Measurements from ENCODE around the gene ERP27.

The ERP27 gene

DNA sequence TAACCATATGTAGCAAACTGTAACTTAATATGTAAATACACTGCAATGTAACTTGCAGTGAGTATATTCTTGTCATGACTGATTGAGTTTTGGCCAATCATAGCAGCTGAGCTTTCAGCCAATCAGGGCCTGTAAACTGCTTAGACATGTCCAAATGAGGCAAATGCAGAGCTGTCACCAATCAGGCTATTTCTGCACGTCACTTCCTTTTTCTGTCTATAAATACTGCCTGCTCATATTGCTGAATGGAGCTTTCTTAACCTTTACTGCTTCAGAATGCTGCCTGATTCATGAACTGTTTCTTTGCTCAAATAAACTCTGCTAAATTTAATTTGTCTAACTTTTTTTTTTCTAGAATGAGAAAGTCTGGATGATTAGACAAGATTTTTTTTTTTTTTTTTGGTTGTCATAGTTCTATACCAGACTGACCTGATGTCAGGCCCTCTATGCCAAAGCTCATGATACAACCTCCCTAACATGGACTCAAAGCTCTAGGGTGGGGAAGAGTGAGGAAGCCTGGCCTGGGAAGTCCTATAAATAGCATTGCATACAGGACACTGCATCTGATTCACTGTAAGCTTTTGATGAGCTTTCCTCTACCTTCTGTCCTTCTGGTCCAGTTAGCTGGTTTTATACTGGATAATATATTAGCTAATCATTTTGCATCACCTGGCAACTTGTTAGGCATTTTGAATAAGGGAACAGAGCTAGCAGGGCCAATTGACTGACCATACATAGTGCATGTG lies 64.7 kb downstream of the ERP27 start:
- H3K27me3 ChIP-seq (ENCODE audit: insufficient read depth, low read length): no peaks in the 10 kb centered on the region
- no CpG with 5 or more reads among the region's 1 CpG for WGBS (ENCODE audit: extremely low coverage, insufficient coverage, insufficient read length)
- H3K18ac ChIP-seq (ENCODE audit: low read length): no peak overlapping the region
- H2AFZ ChIP-seq (ENCODE audit: insufficient read depth, low read length, poor library complexity): no peak overlapping the region
- H3K79me2 ChIP-seq (ENCODE audit: control insufficient read depth, insufficient read depth, low read length, poor library complexity): no peaks in the 10 kb centered on the region
- H3K27ac ChIP-seq (ENCODE audit: low read depth, low read length): no peak overlapping the region
- H3K9ac ChIP-seq (ENCODE audit: low read length): no peak overlapping the region
- H3K23ac ChIP-seq (ENCODE audit: low read length): no peak overlapping the region
- no peak overlapping the region for H4K12ac ChIP-seq (ENCODE audit: low read depth, low read length)
- no peak overlapping the region for H2AK5ac ChIP-seq (ENCODE audit: low read length)
- H3K4me1 ChIP-seq (ENCODE audit: control insufficient read depth in 1 of 2, insufficient read depth in 2 of 2, low read length in 2 of 2): peaks cover 6 to 9% of the 10 kb centered on the region in 2 experiments
- no peak overlapping the region for H3K4me2 ChIP-seq (ENCODE audit: low read length)
- no peak overlapping the region for H2BK12ac ChIP-seq (ENCODE audit: low read length)
- H2BK120ac ChIP-seq (ENCODE audit: insufficient read depth, low read length, poor library complexity): no peak overlapping the region
- H2BK5ac ChIP-seq (ENCODE audit: low read depth, low read length, poor library complexity): no peak overlapping the region
- H3K79me1 ChIP-seq (ENCODE audit: low read length): peaks cover 4% of the 10 kb centered on the region
- peaks cover 0 to 2% of the 10 kb centered on the region in 2 experiments for H3K36me3 ChIP-seq (ENCODE audit: control insufficient read depth in 1 of 2, insufficient read depth in 2 of 2, low read length in 2 of 2)
- H4K91ac ChIP-seq (ENCODE audit: low read depth, low read length): no peak overlapping the region
- no peak overlapping the region for H3K14ac ChIP-seq (ENCODE audit: low read length)
- H3K4me3 ChIP-seq (ENCODE audit: low read depth, low read length): no peak overlapping the region
- H3K9me3 ChIP-seq (ENCODE audit: insufficient read depth, low read depth, low read length): no peaks in the 10 kb centered on the region
- no peak for DNase-seq
- H3K4ac ChIP-seq (ENCODE audit: low read depth, low read length): no peak overlapping the region
- H4K8ac ChIP-seq (ENCODE audit: low read depth, low read length): no peak overlapping the region

DNA sequence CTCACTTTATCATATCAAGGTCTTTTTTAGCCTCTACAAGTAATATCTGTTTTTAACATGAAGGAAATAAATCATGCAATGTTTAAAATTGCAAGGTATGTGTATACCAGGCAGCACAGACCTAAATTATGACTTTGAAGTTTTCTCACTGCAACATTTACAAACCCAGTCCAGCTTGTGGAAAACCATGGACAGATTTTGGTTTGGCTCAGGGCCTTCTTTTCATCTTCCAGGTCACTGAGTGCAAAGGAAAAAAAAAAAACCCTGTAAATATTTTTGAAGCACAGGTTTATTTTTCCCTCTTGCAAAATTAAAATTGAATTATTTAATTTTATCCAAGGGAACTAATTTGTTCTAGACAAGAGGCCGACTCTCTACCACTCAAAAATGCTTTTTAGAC lies 66.5 kb downstream of the ERP27 start:
- Histone ChIP-seq H3K4me3 (ENCODE audit: low read depth, low read length) (no peak overlapping the region), H3K14ac (ENCODE audit: low read length) (no peak overlapping the region), H2AFZ (ENCODE audit: insufficient read depth, low read length, poor library complexity) (no peak overlapping the region), H4K91ac (ENCODE audit: low read depth, low read length) (no peak overlapping the region), H3K18ac (ENCODE audit: low read length) (no peak overlapping the region), H2AK5ac (ENCODE audit: low read length) (no peak overlapping the region), H3K79me2 (ENCODE audit: control insufficient read depth, insufficient read depth, low read length, poor library complexity) (no peaks in the 10 kb centered on the region), H4K8ac (ENCODE audit: low read depth, low read length) (no peak overlapping the region), H3K9me3 (ENCODE audit: insufficient read depth, low read depth, low read length) (peaks cover 6% of the 10 kb centered on the region), H3K23ac (ENCODE audit: low read length) (no peak overlapping the region), H3K4ac (ENCODE audit: low read depth, low read length) (no peak overlapping the region), H2BK120ac (ENCODE audit: insufficient read depth, low read length, poor library complexity) (no peak overlapping the region), H3K36me3 (ENCODE audit: control insufficient read depth in 1 of 2, insufficient read depth in 2 of 2, low read length in 2 of 2) (peaks cover 0 to 5% of the 10 kb centered on the region in 2 experiments), H3K27ac (ENCODE audit: low read depth, low read length) (no peak overlapping the region), H3K9ac (ENCODE audit: low read length) (no peak overlapping the region), H4K12ac (ENCODE audit: low read depth, low read length) (no peak overlapping the region), H3K79me1 (ENCODE audit: low read length) (peaks cover 5% of the 10 kb centered on the region), H3K4me2 (ENCODE audit: low read length) (no peak overlapping the region), H2BK12ac (ENCODE audit: low read length) (no peak overlapping the region), H2BK5ac (ENCODE audit: low read depth, low read length, poor library complexity) (no peak overlapping the region), H3K27me3 (ENCODE audit: insufficient read depth, low read length) (no peaks in the 10 kb centered on the region), H3K4me1 (ENCODE audit: control insufficient read depth in 1 of 2, insufficient read depth in 2 of 2, low read length in 2 of 2) (peaks cover 6 to 11% of the 10 kb centered on the region in 2 experiments)
- no peak for DNase-seq
- no CpG with 5 or more reads among the region's 1 CpG for WGBS (ENCODE audit: extremely low coverage, insufficient coverage, insufficient read length)

DNA sequence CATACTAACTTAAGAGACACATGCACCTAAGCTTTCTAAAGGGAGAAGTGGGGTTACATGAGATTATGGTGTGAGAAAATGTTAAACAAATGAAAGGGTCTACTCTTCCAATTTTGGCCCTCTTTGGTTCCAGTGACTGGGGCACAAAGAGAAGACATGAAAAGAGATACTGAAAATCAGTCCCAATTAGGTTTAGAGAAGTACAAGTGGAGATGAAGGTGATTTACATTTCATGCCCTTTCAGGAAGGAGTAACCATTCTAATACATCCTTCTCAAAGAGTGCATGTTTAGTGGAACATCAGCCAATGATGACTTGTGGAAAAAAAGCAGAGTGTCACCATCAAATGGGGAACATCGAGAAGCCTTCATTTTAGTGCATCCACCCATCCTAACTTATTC lies 67.1 kb downstream of the ERP27 start:
- Histone ChIP-seq H4K91ac (ENCODE audit: low read depth, low read length) (no peak overlapping the region), H2AFZ (ENCODE audit: insufficient read depth, low read length, poor library complexity) (no peak overlapping the region), H3K27ac (ENCODE audit: low read depth, low read length) (no peak overlapping the region), H2BK5ac (ENCODE audit: low read depth, low read length, poor library complexity) (no peak overlapping the region), H3K4ac (ENCODE audit: low read depth, low read length) (no peak overlapping the region), H3K79me1 (ENCODE audit: low read length) (peaks cover 5% of the 10 kb centered on the region), H3K4me3 (ENCODE audit: low read depth, low read length) (no peak overlapping the region), H3K27me3 (ENCODE audit: insufficient read depth, low read length) (no peaks in the 10 kb centered on the region), H2BK12ac (ENCODE audit: low read length) (no peak overlapping the region), H4K8ac (ENCODE audit: low read depth, low read length) (no peak overlapping the region), H3K36me3 (ENCODE audit: control insufficient read depth in 1 of 2, insufficient read depth in 2 of 2, low read length in 2 of 2) (peaks cover 0 to 6% of the 10 kb centered on the region in 2 experiments), H3K4me2 (ENCODE audit: low read length) (no peak overlapping the region), H2AK5ac (ENCODE audit: low read length) (no peak overlapping the region), H3K4me1 (ENCODE audit: control insufficient read depth in 1 of 2, insufficient read depth in 2 of 2, low read length in 2 of 2) (peaks cover 6 to 11% of the 10 kb centered on the region in 2 experiments), H3K23ac (ENCODE audit: low read length) (no peak overlapping the region), H2BK120ac (ENCODE audit: insufficient read depth, low read length, poor library complexity) (no peak overlapping the region), H3K9ac (ENCODE audit: low read length) (no peak overlapping the region), H3K14ac (ENCODE audit: low read length) (no peak overlapping the region), H4K12ac (ENCODE audit: low read depth, low read length) (no peak overlapping the region), H3K18ac (ENCODE audit: low read length) (no peak overlapping the region), H3K9me3 (ENCODE audit: insufficient read depth, low read depth, low read length) (peaks cover 9% of the 10 kb centered on the region), H3K79me2 (ENCODE audit: control insufficient read depth, insufficient read depth, low read length, poor library complexity) (no peaks in the 10 kb centered on the region)
- DNase-seq: no peak
- WGBS (ENCODE audit: extremely low coverage, insufficient coverage, insufficient read length): no CpG with 5 or more reads among the region's 1 CpG

DNA sequence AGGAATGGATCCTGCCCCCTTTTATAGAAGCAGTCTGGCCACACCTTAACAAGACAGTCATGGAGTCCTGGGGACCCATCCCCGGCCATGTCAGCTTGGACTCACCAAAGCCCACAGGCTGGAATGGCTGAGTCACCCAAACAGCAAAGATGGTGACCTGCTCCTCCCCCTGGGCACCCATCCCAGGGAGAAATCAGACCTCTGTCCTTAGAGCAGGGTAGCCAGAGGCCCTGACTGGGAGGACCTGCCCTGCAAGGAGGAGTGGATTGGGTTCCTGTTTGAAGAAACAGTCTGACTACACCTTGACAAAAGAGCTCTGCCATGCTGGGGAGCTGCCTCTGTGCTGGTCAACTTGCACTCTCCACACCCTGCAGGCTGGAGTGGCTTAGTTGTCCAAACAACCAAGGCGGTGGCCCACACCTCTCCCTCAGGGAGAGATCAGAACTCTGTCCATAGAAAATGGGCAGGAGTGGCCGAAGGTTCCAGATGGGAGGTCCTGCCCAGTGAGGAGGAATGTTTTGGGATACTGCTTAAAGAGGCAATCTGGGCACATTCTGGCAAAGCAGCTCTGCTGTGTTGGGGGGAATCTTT lies 69.3 kb downstream of the ERP27 start:
- no peak overlapping the region for H3K4me2 ChIP-seq (ENCODE audit: low read length)
- DNase-seq: no peak

More for the DNA sequence above, 69.3 kb downstream of the ERP27 start:
- H2BK12ac ChIP-seq (ENCODE audit: low read length): no peak overlapping the region
- H3K4me1 ChIP-seq (ENCODE audit: control insufficient read depth in 1 of 2, insufficient read depth in 2 of 2, low read length in 2 of 2): peaks cover 6 to 11% of the 10 kb centered on the region in 2 experiments
- H3K79me1 ChIP-seq (ENCODE audit: low read length): peaks cover 5% of the 10 kb centered on the region
- no peak overlapping the region for H3K4me3 ChIP-seq (ENCODE audit: low read depth, low read length)
- no peaks in the 10 kb centered on the region for H3K79me2 ChIP-seq (ENCODE audit: control insufficient read depth, insufficient read depth, low read length, poor library complexity)
- H3K27me3 ChIP-seq (ENCODE audit: insufficient read depth, low read length): no peaks in the 10 kb centered on the region
- H3K9ac ChIP-seq (ENCODE audit: low read length): no peak overlapping the region
- H3K18ac ChIP-seq (ENCODE audit: low read length): no peak overlapping the region
- no peak overlapping the region for H2BK120ac ChIP-seq (ENCODE audit: insufficient read depth, low read length, poor library complexity)
- no peak overlapping the region for H4K8ac ChIP-seq (ENCODE audit: low read depth, low read length)
- H2BK5ac ChIP-seq (ENCODE audit: low read depth, low read length, poor library complexity): no peak overlapping the region
- no peak overlapping the region for H2AK5ac ChIP-seq (ENCODE audit: low read length)
- H4K12ac ChIP-seq (ENCODE audit: low read depth, low read length): no peak overlapping the region
- H3K27ac ChIP-seq (ENCODE audit: low read depth, low read length): no peak overlapping the region
- no peak overlapping the region for H3K4ac ChIP-seq (ENCODE audit: low read depth, low read length)
- no peak overlapping the region for H3K14ac ChIP-seq (ENCODE audit: low read length)
- H3K23ac ChIP-seq (ENCODE audit: low read length): no peak overlapping the region
- WGBS (ENCODE audit: extremely low coverage, insufficient coverage, insufficient read length): no CpG with 5 or more reads among the region's 3 CpGs
- H2AFZ ChIP-seq (ENCODE audit: insufficient read depth, low read length, poor library complexity): no peak overlapping the region
- peaks cover 9% of the 10 kb centered on the region for H3K9me3 ChIP-seq (ENCODE audit: insufficient read depth, low read depth, low read length)
- peaks cover 0 to 6% of the 10 kb centered on the region in 2 experiments for H3K36me3 ChIP-seq (ENCODE audit: control insufficient read depth in 1 of 2, insufficient read depth in 2 of 2, low read length in 2 of 2)
- peak overlapping the region; percentile 20 for H4K91ac ChIP-seq (ENCODE audit: low read depth, low read length)

Measured in trophoblast cell (in vitro differentiated cells and primary cell).